ENCODE results near the gene SSRP1.

DNA sequence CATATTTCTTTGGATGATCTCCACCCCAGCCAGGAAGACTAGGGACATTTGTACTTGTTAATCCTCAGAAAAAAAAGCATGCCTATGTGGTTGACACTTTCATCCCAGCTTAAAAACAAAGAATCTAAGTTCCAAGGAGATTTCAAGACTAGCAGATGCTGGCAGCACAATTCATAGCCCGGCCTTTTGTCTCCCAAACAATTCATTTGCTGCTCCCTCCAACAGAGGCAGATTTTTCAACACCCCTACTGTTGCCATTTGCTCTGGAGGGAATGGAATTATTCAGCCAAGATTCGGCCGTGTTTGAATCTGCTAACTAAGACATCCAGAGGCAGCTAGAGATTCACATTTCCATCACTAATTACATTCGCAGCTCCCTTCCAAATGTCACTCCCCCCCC lies 17.8 kb upstream of the SSRP1 start:
- TF ChIP-seq EZH2 (IDR thresholded peaks at IDR 0.05; ENCODE audit: borderline replicate concordance, low read depth, low read length, poor library complexity, severe bottlenecking), result no peak
- no peak for TF ChIP-seq CTCF (conservative IDR thresholded peaks at IDR 0.05; ENCODE audit: low read depth, low read length)

Measured in A673 (cell line).